22Rv1 (cell line): ENCODE data around the gene AMOT.

ENCODE experiments used
- H3K27ac ChIP-seq: fragments of 450-650 bp; 2 replicates; pipeline ENCODE4 v1.5.1; 2017
- ZFX ChIP-seq: fragments of 450-650 bp; IDR thresholded peaks from 2 replicates; pipeline ENCODE4 v1.6.1; 2017; ENCODE audit warnings: antibody characterized with exemption, borderline replicate concordance
- TF ChIP-seq, protein P1 (sequence below): fragments of 450-650 bp; IDR thresholded peaks from 2 replicates; pipeline ENCODE4 v1.5.1; 2017; ENCODE audit warnings: mild to moderate bottlenecking

AMOT gene

DNA sequence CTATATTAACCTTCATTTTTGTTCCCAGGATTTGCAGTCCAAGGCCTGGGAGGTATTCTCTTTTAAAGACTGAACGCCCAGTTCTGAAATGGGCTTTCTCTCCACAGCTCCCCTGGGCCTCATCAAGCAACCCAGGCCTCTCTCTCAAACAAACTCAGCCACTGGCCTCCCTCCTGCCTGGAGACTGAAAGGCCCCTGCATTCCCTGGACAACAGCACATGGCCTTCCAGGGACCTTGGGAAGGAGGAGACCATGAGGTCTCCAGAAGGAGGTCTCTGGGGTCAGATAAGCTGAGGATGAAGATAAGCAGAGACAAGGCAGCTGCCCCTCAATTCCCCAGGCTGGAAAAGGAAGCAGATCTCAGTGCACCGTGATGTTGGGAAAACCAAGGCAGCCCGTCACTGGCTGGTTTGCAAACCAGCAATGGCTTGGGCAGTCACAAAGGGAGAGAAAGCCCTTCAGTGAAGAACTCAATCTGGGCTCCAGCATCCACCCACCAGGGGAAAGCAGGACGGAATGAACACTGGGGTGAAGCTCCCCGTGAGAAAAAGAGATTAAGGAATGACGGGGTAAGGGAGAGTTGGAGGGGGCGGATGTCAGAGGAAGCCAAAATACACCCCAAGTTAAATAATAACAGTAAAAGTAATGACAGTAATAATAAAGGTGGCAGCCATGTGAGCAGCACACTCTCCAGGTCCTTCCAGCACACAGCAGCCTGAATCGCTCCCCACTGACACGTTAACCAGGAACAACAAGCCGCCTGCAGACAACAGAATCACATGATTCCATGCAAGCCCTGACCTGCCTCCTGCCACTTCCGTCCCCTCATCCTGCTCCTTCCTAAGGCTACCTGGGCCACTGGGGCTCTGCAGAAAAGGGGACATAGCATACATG is 22.3 kb downstream of the AMOT start:
- H3K27ac ChIP-seq: no peak overlapping the region
- TF ChIP-seq, protein P1, sequence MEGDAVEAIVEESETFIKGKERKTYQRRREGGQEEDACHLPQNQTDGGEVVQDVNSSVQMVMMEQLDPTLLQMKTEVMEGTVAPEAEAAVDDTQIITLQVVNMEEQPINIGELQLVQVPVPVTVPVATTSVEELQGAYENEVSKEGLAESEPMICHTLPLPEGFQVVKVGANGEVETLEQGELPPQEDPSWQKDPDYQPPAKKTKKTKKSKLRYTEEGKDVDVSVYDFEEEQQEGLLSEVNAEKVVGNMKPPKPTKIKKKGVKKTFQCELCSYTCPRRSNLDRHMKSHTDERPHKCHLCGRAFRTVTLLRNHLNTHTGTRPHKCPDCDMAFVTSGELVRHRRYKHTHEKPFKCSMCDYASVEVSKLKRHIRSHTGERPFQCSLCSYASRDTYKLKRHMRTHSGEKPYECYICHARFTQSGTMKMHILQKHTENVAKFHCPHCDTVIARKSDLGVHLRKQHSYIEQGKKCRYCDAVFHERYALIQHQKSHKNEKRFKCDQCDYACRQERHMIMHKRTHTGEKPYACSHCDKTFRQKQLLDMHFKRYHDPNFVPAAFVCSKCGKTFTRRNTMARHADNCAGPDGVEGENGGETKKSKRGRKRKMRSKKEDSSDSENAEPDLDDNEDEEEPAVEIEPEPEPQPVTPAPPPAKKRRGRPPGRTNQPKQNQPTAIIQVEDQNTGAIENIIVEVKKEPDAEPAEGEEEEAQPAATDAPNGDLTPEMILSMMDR: no peak
- TF ChIP-seq ZFX: no peak

DNA sequence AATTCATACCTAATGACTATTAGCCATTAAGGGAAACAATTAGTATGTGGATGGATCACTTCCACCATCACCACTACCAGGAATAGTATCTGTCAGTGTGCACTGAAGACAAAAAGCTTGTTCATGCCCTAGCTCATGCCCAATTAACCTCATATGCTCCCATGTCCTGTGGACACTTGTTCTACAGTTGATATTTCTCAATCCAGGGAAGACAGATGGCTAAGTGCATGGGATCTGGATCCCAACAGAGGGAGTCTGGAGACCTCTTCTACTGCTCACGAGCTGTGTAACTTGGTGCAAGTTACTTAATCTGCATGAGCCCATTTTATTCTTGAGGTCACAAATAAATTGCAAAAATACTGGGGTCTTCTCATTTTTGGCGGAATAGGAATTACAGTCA is 23.7 kb downstream of the AMOT start:
- TF ChIP-seq, protein P1: no peak
- TF ChIP-seq ZFX: no peak
- H3K27ac ChIP-seq: no peak overlapping the region

DNA sequence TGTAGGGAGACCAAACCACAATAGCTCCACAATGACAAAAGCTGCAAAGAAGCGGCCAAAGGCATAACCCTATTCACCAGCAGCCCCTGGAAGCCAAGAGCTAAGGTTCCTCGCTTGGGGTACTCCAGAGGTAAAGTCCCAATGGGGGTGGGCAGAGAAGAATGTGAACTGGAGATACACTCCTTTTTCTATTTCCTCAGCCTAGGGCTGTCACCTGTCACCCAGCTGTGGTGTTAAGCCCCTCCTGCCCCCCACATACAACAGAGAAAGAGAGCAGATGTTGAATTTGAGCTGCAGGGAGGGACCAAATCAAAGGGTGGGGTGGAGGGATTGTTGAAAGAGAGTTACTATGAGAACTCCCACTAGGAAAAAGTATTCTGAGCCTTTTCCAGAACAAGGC is 26.1 kb downstream of the AMOT start:
- no peak overlapping the region for H3K27ac ChIP-seq
- no peak for TF ChIP-seq ZFX
- TF ChIP-seq, protein P1: no peak

DNA sequence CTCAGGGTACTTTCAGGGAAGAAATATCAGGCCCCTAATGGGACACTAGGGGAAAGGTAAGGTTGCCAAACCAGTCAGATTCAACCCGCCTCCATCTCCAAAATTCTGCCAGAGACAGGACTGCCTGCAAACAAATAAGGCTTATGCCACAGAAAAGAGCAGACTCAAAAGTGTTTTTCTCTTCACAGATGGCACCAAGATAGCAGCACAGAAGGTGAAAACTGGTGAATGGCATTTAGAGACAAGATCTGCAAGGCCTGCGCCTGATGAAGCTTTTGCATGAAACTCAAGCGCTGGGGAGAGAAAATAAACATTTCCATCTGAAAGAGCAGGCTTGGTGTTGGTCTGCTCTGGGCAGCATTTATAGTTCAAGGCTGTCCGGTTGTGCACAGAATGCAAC is 27.9 kb downstream of the AMOT start:
- no peak overlapping the region for H3K27ac ChIP-seq
- TF ChIP-seq, protein P1: no peak
- no peak for TF ChIP-seq ZFX

DNA sequence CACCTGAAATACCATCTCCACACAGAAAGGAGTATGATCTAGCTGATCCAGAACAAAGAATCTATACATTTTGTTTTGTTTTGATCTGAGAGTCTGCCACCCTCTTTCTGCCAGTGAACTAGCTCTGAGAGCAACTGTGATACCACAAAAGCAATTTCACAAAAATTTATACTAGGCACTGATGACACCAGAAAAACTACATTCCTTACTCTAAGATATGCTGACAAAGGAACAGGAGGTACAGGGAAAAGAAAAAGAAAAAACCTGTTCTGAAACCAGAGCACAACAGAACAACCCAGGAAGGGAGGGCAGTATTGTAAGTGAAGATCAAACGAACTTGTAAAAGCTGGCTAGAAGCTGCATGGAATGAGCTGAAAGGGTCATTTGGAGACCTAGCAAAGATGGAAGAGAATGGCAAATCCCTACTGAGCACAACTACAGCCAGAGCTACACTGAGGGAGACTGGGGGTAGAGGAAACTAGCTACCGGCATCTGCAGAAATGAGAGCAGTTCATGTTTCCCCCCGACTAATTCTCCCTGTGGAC is 31.9 kb downstream of the AMOT start:
- H3K27ac ChIP-seq: no peak overlapping the region
- TF ChIP-seq, protein P1: no peak
- no peak for TF ChIP-seq ZFX

DNA sequence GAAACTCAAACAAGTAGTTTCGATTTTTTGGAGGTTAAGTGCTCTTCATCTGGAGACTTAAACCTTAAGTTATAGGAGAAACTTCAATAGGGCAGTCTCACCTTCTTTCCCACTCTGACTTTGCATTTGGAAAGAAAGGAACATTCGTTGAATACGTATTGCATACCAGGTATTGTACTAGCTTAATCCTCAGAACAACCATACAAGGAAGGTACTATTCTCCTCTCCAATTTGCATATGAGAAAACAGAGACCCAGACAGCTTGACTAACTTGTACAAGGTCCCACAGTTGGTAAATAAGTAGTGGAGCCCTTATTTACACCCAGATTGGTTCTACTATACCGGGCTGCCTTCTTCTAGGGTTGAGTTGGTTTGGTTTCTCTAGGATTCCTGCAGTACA is 32.6 kb downstream of the AMOT start:
- no peak for TF ChIP-seq ZFX
- TF ChIP-seq, protein P1: no peak
- no peak overlapping the region for H3K27ac ChIP-seq

DNA sequence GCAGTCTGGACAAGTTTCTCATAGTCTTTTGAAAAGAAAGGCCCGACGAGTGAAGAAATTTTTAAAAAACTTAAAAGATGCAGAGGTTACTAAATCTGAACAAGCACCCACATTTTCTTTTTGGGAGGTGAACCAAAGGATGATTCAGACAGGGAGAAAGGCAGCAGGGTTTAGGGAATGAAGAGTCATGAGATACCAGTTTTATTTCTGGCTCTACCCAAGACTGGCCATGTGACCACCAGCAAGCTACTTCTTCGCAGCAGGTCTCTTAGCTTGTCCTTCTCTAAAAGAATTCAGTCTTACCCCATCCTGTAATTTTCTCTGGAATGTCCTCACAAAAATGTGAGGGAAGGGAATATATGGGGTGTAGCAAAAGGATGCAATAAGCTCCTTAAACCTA is 37.6 kb downstream of the AMOT start:
- no peak overlapping the region for H3K27ac ChIP-seq
- TF ChIP-seq ZFX: no peak
- TF ChIP-seq, protein P1: no peak
